ENCODE measurements around the gene C1QTNF12.

DNA sequence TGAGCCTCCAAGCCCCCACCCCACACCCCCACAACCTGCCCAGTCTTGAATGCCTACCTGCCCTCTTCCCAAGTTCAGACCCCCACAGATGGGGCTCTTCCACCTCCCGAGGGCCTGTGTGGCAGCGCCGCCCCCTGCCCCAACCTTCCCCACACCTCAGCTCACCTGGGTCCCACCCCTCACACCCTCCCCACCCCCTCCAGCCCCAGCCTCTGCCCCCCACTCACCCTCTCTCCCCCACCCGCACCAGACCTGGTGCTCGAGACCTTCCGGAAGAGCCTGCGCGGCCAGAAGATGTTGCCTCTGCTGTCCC lies 49.4 kb downstream of the C1QTNF12 start:
- TF ChIP-seq, protein P1, sequence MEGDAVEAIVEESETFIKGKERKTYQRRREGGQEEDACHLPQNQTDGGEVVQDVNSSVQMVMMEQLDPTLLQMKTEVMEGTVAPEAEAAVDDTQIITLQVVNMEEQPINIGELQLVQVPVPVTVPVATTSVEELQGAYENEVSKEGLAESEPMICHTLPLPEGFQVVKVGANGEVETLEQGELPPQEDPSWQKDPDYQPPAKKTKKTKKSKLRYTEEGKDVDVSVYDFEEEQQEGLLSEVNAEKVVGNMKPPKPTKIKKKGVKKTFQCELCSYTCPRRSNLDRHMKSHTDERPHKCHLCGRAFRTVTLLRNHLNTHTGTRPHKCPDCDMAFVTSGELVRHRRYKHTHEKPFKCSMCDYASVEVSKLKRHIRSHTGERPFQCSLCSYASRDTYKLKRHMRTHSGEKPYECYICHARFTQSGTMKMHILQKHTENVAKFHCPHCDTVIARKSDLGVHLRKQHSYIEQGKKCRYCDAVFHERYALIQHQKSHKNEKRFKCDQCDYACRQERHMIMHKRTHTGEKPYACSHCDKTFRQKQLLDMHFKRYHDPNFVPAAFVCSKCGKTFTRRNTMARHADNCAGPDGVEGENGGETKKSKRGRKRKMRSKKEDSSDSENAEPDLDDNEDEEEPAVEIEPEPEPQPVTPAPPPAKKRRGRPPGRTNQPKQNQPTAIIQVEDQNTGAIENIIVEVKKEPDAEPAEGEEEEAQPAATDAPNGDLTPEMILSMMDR (IDR thresholded peaks at IDR 0.05): no peak
- TF ChIP-seq POLR2AphosphoS5 (IDR thresholded peaks at IDR 0.05) (no peak), POLR2A (IDR thresholded peaks at IDR 0.05) (no peak)

Measured in breast epithelium (tissue), 3 donors.